Hindlimb muscle (tissue), 1 donor: ENCODE measurements around the gene LRTM2. TPM values are rescaled to one million over a fixed set of nuclear protein-coding genes. Genes with fewer than 3 reads are reported as not detected.

ENCODE experiments used
- DNase-seq: peaks from one replicate; pipeline ENCODE4 v3.0.0-alpha.2; 2013
- polyA plus RNA-seq: library from polyadenylated mRNA; unstranded; fragments of 120-200 nt; gene quantifications from one replicate; pipeline ENCODE4 v1.2.1, GENCODE V29; 2013; ENCODE audit not compliant: insufficient read length

Gene LRTM2
- 0.31 TPM for polyA plus RNA-seq

DNA sequence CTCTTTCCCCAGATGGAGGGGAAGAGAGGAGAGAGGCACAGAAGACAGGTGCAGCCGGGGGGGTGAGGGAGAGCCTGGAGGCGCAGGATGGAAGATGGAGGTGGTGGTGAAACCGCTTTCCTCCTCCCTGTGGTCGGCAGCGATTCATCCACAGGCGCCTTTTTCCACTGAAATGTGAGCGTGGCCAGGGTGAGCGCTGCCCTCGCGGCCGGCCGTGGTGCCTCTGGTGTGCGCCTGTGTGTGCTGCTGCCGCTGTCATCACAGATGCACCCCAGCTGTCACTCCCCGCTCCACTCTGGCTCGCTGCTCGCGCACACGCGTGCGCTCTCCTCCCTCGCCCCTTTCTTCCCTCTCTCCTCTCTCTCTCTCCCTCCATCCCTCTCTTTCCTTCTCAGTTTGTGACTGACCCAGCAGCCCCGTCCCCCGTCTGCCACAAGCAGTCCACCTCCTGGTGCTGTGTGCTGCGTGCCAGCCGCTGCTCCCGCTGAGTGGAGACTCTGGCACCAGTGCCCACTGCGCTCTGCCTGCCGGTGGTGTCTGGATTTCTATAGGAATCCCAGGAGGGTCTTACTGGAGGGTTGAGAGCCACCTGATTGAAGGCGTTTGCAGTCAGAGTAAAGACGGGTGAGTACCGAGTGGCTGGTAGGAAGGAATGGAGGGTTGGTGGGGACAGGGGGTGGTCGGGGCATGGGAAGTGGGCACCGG lies at the start of gene LRTM2:
LRTM2 (plus strand) TSS at position 375 of the 705 bp plus-strand sequence. CDS start 7,584 bp downstream, outside the sequence.
- no peak for DNase-seq

DNA sequence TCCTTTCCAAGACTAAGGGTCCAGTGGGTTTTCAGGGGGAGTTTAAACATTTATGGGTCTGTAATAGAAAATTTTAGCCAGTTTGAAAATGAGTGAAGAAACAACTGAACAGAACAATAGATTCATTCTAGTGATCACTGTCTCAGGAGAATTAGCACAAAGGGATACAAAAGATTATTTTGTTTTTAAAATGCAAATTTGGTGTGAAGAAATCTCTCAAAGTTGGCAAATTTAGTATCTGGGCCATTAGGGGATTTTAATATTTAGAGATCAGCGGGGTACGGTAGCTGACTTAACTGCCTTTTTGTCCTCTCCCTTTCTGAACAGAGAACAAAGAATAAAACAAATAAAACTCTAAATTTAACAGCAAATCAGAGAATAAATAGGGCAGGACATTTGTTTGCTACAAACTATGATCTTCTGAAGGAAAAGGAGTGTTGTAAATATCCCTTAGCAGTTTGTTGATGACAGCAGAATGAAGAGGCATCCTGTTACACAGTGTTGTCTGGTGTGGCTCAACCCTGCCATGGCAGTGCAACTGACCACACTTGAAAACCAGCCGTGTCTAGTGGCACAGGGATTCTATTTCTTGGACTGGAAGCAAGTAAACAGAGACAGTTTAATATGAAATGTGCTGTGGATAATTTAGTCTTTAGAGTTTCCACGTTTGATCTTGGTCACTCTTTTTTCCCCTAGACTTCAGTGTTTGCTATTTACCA lies 46.3 kb upstream of the LRTM2 start:
- no peak for DNase-seq

DNA sequence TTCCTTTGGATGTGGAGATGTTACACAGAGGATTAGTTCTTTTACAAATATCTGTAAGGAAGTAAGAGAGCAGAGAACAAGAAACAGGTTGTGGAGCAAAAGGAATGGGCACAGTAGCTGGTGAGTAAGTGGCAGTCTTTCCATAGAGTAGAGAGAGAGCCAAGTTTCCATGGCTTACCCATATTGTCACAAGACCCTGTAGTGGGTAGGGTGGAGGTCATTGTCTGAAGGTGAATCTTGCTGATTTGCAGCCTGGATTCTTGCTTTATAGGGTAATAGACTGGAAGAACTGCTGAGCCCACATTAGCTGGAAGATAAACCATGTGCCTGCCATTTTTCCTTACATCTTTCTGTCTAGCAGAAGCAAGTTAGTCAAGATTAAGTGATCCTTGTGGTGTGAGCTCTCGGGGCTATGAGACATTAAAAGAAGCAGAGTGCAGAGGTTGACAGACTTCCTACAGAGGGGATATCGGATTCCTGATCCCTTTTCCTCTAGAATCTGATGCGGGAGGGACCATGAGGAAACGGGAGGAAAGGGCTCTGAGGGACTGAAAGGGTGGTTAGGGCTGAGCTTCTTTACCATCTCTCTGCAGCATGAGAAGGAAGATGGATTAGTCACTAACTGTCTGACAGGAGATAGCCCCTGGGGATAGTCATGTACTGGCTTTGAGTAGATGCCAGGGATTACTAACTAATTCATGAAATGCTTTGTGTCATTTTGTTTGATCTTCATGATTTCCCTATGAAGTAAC lies 44.0 kb upstream of the LRTM2 start:
- DNase-seq: no peak

DNA sequence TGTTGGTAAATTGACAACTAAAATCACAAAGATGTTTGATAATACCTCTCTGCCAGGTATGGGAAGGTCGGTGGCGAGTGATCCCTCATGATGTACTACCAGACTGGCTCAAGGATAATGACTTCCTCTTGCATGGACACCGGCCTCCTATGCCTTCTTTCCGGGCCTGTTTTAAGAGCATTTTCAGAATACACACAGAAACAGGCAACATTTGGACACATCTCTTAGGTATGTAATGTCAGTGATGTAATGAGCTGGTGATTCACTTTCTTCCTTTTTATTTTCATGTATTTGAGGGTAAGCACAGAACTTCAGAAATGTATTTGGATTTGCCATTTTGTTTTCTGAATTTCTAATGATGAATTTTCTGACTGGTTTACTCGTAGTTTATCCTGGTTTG lies 42.6 kb upstream of the LRTM2 start:
- no peak for DNase-seq

- DNase-seq: no peak
These were observed 41.5 kb upstream of the LRTM2 start for GRCh38 chr12:1778911-1779310.

DNA sequence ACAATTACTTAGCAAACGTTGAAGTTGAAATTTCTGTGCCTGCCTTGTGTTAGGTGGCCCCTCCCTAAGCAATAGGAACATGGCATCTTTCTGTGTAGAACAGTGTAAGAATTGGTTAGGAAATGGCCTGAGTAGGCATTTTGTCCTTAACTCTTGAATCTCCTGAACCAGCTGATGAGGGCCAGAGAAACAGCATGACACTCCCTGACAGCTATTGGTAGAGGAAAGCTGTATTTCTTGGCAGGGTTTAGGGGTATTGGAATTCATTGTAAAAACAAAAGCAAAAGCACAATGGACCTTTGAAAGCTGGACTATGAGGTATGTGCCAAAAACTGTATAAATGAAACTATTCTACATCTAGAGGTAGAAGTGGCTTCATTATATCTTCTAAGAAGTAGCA lies 40.6 kb upstream of the LRTM2 start:
- no peak for DNase-seq

DNA sequence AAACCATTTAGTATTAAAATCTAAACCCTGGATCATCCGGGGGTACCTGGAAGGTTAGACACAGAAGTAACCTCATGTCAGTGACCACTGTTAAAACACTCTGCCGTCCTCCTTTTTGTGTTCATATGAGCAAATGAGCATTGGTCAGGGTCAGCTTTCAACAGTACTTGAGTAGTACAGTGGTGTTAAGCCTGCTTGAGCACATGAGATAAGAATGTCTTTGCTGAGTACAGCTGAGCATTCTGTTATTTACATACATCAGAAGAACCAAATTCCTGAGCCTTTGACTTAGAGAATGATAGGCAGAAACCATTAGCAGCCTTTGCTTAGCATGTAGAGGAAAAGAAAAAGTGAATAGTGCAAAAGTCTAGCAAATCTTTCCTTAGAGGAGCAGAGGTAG lies 38.6 kb upstream of the LRTM2 start:
- no peak for DNase-seq

- no peak for DNase-seq
These were observed 38.1 kb upstream of the LRTM2 start for GRCh38 chr12:1782215-1782614.

GRCh38 chr12:1787714-1788113 lies 32.7 kb upstream of the LRTM2 start:
- no peak for DNase-seq

- no peak for DNase-seq
These were observed 29.9 kb upstream of the LRTM2 start for GRCh38 chr12:1790444-1790843.

DNA sequence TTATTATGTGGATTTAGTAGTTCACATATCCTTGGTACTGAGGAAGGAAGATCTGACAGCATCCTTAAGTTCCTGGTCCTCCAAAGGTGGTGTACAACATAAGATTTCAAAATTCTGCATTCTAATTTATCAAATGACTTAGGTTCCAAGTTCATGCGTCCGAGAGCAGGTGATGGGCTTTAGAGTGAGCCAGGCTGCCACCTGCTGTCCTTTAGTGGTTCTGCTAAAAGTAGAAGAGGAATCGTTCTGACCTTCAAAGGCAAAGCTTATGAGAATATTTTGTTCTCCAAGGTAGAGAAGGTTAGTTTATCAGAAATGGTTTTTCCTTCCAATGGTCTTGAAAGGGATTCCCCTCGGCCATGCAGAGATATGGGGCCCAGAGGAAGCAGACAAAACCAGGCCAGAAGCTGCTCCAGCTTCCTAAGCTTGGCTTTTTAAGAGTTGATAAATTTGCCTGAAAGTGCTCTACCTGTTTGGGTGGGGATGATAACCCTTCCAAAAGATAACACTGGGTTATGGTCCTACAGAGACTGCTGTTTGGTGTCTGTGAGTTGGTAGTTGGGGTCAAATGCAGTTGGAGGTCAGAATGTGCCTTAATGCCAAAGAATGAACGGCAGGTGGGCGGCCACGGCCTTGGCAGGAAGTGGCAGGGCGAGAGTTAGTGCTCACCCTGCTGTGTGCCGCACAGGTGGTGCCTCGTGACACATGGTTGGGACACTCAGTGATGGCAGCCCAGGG lies 29.1 kb upstream of the LRTM2 start:
- DNase-seq: peak; percentile 67

DNA sequence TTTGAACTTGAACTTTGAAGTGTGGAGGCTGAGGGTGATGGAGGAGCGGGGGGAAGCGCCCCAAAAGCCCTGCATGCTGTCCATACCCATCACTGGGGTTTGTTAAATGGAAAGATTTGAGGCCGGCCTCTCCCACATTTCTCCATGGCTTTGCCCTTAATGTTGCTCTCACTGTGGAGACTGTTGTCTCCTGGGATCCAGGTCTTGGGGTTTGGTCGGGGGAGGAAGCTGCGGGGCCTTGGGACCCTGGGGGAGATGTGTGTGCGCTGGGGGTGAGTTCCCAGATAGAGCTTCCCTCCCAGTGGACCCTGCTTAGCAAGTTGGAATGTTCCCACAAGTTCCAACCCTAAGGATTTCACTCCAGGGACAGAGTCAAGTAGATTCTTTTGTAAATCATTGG lies 28.0 kb upstream of the LRTM2 start:
- DNase-seq: no peak

- DNase-seq: no peak
These were observed 26.7 kb upstream of the LRTM2 start for GRCh38 chr12:1793426-1794210.

DNA sequence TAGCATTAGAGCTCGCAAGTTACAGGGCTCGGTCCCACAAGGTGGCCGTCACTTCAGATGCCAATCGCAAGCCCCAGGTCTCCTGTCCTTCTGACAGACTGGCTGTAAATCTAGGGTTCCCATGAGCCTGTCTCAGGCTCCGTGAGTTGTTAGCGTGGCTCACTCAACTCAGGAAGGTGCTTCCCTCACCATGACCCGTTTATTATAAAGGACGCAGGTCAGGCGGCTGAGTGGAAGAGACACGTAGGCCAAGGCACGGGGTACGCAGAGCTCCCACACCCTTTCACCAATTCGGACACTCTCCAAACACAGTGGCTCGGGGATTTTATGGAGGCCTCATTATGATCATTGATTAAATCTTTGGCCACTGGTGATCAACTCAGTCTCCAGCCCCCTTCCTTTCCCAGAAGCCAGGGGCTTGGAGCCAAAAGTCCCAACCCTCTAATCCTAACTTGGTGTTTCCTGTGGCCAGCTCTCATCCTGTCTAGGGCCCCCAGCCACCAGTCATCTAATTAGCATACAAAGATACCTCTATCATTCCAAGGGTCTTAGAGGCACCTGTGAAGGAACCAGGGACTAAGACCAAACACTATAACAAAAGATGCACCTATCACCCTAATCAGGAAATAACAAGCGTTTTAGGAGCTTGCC lies 25.8 kb upstream of the LRTM2 start:
- no peak for DNase-seq

- DNase-seq: no peak
These were observed 25.1 kb upstream of the LRTM2 start for GRCh38 chr12:1795221-1795784.

- peak; percentile 93 for DNase-seq
These were observed 24.4 kb upstream of the LRTM2 start for GRCh38 chr12:1795785-1796514.

DNA sequence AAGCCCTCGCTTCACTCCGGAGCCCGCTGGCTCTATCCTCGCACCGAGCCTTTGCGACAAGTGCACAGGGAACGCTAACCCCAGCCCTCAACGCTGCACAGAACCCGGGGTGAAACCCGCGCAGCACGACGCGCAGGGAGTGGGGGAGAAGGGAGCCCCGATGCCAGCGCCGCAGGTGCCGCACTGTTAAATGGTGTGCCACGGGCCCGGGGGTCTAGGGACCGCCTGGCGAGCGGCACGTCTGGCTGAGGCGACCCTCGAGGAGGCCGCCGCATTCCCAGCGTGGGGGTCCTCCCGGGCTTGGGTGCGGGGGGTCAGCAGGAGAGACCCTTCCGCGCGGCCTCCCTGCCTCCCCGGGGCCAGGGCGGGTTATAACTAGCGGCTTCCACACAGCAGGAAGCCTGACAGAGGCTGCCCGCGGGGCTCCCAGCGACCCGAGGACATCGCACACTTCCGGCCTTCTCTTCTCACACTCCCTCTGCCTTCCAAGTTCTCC lies 23.8 kb upstream of the LRTM2 start:
- peak; percentile 40 for DNase-seq

DNA sequence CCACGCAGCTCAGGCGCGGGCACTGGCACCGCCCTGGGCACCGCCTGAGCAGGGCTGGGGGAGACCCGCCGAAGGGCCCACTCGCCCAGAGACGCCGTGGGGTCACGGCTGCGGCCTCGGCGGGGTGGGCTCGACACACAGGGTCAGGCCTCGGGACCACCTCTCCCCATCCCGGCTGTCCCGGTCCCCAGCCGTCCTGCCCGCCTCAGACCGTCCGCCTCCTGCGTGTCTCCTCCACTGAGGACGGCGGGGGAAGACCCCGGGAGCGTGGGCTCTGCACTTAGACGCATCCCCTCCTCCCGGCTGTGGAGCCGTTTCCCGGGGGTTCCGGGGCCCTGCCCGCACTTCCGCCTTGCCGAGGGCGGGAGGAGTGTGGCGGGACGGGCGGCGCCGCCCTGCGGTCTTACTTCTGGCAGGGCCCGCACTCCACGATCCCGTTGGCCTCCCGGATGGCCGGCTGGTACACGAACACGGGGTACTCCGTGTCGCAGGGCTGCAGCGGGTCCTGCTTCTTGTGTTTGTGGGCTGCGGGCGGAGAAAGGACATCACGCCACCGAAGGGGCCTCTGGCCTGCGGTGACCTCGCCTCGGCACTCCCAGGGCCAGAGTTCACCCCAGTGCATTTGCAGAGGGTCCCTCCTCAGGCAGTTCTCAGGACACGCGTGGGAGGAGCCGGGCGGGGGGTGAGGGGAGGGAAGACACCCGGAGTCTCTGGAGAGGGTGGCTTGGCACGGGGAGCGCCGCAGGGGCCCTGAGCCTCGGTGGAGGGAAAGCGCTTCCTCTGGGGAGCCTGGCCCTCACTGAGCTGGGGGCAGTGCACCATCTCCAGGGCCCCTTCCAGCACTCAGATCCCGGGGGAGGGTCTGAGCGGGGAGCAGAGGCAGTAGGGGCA lies 23.1 kb upstream of the LRTM2 start:
- DNase-seq: peak; percentile 48
